Loucy (cell line): ENCODE data around the gene GRK3.

Experiments
- CTCF ChIP-seq: fragments of 200-600 bp; sonication (generic); conservative IDR thresholded peaks from 2 replicates; pipeline ENCODE4 v1.5.1; 2014; ENCODE audit warnings: mild to moderate bottlenecking, antibody characterized with exemption, low read length
- EZH2phosphoT487 ChIP-seq: fragments of 200-600 bp; IDR thresholded peaks from 2 replicates; pipeline ENCODE4 v1.6.1; 2018; ENCODE audit warnings: antibody characterized with exemption, mild to moderate bottlenecking, moderate library complexity, borderline replicate concordance

GRCh38 chr22:25598609-25599008 is 34.1 kb downstream of the GRK3 start:
- TF ChIP-seq CTCF, result no peak
- no peak for TF ChIP-seq EZH2phosphoT487
